CD4-positive, alpha-beta T cell treated with Interleukin-6 at 100 ng/mL for 8 hours (primary cell): ENCODE results near the gene ATP6V0A4.
A peak's percentile ranks its signal among the peaks of the same experiment; 100 is the strongest.
"Not testable (repeated sequence)": the region's sequence is repeated elsewhere in the genome, so short reads cannot be mapped to it uniquely, and the experiment has no call there.

ENCODE experiments used
- DNase-seq: peaks from one replicate; pipeline ENCODE4 v3.0.0-alpha.2; 2020; ENCODE audit warnings: mixed read lengths, low spot score

Gene ATP6V0A4

GRCh38 chr7:138802706-138803105 is 4.7 kb upstream of the ATP6V0A4 start:
- DNase-seq: no peak

- no peak for DNase-seq
These were observed 3.3 kb upstream of the ATP6V0A4 start for GRCh38 chr7:138801256-138801655.

DNA sequence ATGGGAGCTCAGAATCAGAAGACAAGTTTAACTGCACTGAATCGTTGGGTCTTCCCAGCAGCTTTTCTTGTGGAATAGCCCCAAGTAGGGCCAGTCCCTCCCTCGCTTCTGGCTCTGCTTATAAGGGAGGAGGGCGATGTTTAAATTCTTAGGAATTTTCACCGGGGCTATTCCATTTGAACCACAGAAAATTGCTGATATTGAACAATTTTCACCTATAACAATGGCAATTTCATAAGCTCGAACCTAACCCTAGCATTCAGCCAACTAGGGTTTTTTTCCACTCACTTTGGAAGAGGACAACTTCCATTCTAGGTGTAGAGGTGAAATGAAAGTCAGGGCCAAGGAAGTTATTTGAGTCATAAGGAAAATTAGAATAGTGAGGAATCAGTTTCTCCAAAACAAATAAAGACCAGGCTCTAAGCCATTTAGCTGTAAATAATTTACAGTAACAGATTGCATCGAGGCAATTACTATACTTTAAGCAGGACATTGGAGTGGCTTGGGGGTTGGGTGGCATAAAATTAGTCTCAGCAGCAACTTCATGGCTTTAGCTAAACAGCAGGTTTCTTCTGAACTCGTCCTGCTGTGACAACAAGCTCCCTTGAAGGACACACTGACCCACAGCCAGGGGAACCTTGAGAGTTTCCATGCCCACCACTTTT is 1.5 kb upstream of the ATP6V0A4 start:
- DNase-seq: no peak

GRCh38 chr7:138798836-138799235 is 840 bp upstream of the ATP6V0A4 start:
- DNase-seq: no peak

GRCh38 chr7:138797046-138797445 is 950 bp downstream of the ATP6V0A4 start:
- DNase-seq: not testable (repeated sequence)

DNA sequence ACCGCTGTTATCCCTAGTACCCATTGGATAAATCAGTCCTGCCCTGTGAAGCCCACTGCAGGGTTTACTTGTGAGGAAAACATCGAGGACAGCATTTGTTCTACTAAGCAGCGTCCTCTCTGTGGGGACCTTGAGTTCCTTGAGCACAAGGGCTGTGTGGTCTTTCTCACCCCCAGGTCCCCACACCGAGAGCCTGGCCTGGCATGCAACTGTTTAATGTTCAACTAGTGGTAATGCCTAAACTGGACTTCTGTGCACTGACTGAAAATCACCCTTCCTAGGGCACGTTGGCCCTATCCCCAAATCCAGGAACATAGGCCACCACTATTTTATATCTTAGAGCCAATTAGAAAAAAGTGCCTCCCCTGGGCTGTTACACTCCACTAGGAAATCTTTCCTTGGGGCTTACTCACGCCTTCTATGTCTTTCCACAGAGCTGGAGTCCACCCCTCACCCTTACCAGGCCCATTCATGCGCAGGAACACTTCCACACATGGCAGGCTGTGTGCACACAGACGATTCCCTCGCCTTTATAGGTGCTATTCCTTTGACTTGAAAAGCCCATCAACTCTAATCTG is 1.9 kb downstream of the ATP6V0A4 start:
- no peak for DNase-seq

DNA sequence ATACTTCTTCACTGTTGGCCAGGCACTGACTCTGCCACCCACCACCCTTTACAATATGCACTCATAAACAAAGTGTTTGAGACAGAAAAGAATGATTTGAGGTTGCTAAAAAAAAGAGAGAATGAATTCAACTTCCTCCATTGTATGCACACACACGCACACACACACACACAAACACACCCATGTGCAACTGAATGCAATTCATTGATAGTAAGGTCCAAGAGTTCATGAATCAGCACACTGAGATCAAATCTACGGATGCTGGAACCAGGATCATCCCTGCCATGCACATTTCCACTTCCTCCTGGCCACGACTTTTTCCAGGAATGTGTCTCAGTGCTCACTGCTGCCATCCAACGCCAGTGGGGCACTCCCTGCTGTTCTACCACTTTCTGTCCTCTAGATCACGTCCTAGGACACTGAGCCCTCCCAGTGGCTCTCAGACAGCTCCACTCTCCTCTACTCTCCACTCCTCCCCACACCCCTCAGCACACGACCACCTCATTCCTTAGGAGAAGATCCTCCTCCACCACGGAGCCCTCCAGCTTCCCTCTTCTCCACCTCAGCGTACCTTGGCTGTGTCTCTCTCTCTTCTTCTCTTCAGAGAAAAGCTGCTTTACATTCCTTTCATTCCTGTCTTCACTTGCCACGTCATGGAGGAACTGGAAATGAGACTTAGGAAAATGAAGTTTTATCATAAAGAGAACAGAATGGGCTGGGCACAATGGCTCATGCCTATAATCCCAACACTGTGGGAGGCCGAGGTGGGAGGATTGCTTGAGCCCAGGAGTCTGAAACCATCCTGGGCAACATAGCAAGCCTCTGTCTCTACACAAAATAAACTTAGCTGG is 12.2 kb downstream of the ATP6V0A4 start:
- no peak for DNase-seq

- DNase-seq: no peak
These were observed 13.3 kb downstream of the ATP6V0A4 start for GRCh38 chr7:138784692-138785091.

DNA sequence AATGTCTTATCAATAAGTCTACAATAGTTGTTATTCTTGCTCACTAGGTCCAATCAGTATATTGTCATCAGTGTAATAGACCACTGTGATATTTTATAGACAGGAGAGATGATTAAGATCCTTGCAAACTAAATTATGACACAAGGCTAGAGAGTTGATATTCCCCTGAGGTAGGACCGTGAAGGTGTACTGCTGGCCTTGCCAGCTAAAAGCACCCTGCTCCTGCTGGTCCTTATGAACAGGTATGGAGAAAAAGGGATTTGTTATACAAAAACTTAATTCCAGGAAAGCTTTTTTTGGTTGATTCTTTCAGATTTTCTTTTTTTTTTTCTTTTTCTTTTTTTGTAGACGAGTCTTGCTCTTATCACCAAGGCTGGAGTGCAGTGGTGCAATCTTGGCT is 17.0 kb downstream of the ATP6V0A4 start:
- DNase-seq: no peak

DNA sequence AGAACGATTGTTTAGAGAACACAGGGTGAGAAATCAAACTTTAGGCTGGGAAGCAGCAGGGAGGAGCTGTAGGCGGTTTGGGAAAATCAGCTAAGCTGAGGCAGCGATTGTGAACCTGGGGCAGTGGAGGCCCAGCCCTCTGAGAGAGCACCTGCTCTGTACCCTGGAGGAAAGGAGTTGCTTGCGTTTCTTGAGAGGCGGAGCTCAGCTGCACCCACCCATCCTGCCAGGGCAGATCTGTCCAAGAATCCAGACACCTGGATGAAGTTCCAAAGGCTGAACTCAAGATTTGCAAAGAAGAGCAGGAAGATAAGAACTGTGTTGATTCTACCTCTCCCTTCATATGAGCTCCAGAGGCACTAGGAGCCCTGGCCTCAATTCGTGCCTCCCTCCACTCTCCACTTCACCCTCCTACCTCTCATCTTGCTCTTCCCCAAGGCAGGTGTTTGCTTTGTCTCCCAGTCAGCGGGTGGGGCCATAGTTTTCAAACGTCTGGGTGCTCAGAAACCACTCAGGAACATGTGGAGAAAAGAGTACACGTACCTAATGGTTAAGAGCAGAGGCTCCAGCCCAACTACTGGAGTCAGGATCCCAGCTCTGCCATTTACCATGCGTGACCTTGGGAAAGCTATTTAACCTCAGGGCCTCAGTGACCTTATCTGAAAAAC is 21.7 kb downstream of the ATP6V0A4 start:
- no peak for DNase-seq

DNA sequence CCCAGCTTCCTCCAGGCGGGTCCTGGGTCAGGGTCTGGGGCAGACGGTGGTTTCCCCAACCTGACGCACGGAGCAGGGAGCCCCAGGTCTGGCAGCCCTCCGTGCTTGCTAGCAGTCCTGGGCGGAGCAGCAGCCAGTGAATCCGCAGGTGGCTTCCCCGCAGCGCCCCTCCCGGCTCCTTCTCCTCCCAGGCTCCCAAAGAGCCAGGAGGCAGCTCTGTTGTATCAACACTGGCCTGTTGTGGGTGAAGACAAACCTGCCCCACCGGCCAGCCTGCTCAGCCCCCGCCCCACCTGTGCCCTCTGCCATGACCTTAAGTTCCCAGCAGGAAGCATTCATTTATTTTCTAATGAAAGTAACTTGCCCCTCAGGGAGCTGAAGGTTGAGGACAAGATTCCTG is 24.2 kb downstream of the ATP6V0A4 start:
- DNase-seq: no peak

GRCh38 chr7:138773176-138773575 is 24.8 kb downstream of the ATP6V0A4 start:
- DNase-seq: no peak

DNA sequence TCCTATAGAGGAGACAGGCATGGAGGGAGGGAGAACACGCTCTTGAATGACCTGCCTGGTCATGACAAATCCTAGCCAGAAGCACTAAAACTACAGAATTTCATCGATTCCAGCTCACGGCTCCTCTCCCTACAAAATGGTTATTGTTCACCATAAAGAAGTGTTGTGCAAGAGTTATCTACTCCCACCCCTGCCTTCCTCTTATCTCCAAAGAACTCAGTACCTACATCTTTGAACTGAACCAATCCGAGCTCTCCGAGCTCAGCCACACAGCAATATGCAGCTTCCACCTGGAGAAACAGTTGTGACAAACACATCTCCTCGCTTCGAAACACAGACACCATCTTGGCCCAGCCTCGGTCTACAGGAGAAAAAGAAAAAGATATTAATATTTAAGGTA is 27.1 kb downstream of the ATP6V0A4 start:
- no peak for DNase-seq

DNA sequence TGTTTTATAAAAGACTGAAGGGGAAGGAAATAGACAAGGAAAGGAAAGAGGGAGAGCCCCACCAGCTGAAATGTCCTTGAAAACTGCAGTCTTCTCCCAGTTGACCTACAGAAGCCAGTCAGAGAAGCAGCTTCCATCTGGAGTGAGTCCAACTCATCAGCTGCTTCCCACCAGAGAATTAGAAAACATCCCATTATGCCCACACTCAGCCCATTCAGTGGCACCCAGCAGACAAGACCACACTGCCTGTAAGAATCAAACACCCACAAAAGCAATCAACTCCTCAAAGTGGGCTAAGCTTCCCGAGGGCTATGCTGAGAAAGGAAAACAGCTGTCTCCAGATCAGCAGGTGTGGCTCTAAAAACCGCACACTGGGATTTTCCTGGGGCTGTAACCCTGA is 29.8 kb downstream of the ATP6V0A4 start:
- no peak for DNase-seq

- no peak for DNase-seq
These were observed 41.3 kb downstream of the ATP6V0A4 start for GRCh38 chr7:138756591-138757242.

GRCh38 chr7:138755842-138756590 is 42.0 kb downstream of the ATP6V0A4 start:
- no peak for DNase-seq

DNA sequence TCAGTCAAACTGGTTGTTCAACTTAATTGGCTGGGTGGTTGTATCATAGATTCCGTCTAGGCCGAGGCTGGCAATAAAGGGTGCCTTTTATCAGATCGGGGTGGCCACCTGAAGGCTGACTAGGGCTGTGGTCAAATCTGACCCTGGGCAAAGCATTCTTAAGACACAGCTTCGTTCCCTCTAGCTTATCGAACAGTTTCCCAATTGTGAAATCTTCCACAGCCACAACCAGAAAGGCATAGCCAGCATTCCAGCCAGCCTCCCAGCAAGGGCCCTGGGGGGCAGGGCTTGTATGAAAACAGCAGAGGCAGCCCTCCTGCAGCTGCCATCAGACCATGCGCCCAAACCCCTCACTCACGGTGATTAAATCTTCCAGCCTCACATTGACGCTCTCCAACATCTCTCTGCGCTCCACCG is 42.7 kb downstream of the ATP6V0A4 start:
- no peak for DNase-seq

GRCh38 chr7:138753610-138754009 is 44.4 kb downstream of the ATP6V0A4 start:
- no peak for DNase-seq

GRCh38 chr7:138753150-138753518 is 44.9 kb downstream of the ATP6V0A4 start:
- DNase-seq: no peak

- DNase-seq: peak; percentile 96
These were observed 45.4 kb downstream of the ATP6V0A4 start for GRCh38 chr7:138752518-138753149.

- no peak for DNase-seq
These were observed 47.0 kb downstream of the ATP6V0A4 start for GRCh38 chr7:138750901-138751464.
